HK-2 (cell line): ENCODE results near the gene ZFAND3.

Experiments
- DNase-seq: peaks from one replicate; pipeline ENCODE4 v3.0.0-alpha.2; 2018; ENCODE audit not compliant: unreplicated experiment

ZFAND3 gene

GRCh38 chr6:38153798-38154345 lies 334.3 kb downstream of the ZFAND3 start:
- DNase-seq: no peak

GRCh38 chr6:38154731-38155130 lies 335.2 kb downstream of the ZFAND3 start:
- DNase-seq: no peak

GRCh38 chr6:38155144-38155543 lies 335.6 kb downstream of the ZFAND3 start:
- DNase-seq: no peak

- DNase-seq: no peak
Measured at GRCh38 chr6:38155621-38156204, 336.2 kb downstream of the ZFAND3 start.

GRCh38 chr6:38156818-38157565 lies 337.5 kb downstream of the ZFAND3 start:
- DNase-seq: no peak

GRCh38 chr6:38157905-38158304 lies 338.4 kb downstream of the ZFAND3 start:
- DNase-seq: no peak

- no peak for DNase-seq
Measured at GRCh38 chr6:38158762-38159350, 339.3 kb downstream of the ZFAND3 start.

- DNase-seq: no peak
Measured at GRCh38 chr6:38159596-38159995, 340.1 kb downstream of the ZFAND3 start.

GRCh38 chr6:38160831-38161230 lies 341.3 kb downstream of the ZFAND3 start:
- no peak for DNase-seq

GRCh38 chr6:38161331-38161730 lies 341.8 kb downstream of the ZFAND3 start:
- DNase-seq: no peak

GRCh38 chr6:38161754-38162492 lies 342.4 kb downstream of the ZFAND3 start:
- no peak for DNase-seq

- DNase-seq: no peak
Measured at GRCh38 chr6:38162493-38163185, 343.1 kb downstream of the ZFAND3 start.

GRCh38 chr6:38163186-38164130 lies 343.9 kb downstream of the ZFAND3 start:
- DNase-seq: no peak

- no peak for DNase-seq
Measured at GRCh38 chr6:38164131-38164481, 344.6 kb downstream of the ZFAND3 start.

- no peak for DNase-seq
Measured at GRCh38 chr6:38164671-38165108, 345.2 kb downstream of the ZFAND3 start.

GRCh38 chr6:38166411-38167240 lies 347.1 kb downstream of the ZFAND3 start:
- no peak for DNase-seq

GRCh38 chr6:38167598-38167997 lies 348.1 kb downstream of the ZFAND3 start:
- no peak for DNase-seq

GRCh38 chr6:38168126-38168525 lies 348.6 kb downstream of the ZFAND3 start:
- no peak for DNase-seq

- no peak for DNase-seq
Measured at GRCh38 chr6:38168699-38169098, 349.2 kb downstream of the ZFAND3 start.
